SH-SY5Y (cell line): ENCODE results near the gene LUC7L.

Source experiments
- GATA2 ChIP-seq: IDR thresholded peaks from 2 replicates; pipeline ENCODE4 v1.6.1; 2011; ENCODE audit warnings: mild to moderate bottlenecking, low read depth, low read length
- GATA3 ChIP-seq: IDR thresholded peaks from 2 replicates; pipeline ENCODE4 v1.6.1; 2011; ENCODE audit warnings: low read depth, mild to moderate bottlenecking, low read length, moderate library complexity

DNA sequence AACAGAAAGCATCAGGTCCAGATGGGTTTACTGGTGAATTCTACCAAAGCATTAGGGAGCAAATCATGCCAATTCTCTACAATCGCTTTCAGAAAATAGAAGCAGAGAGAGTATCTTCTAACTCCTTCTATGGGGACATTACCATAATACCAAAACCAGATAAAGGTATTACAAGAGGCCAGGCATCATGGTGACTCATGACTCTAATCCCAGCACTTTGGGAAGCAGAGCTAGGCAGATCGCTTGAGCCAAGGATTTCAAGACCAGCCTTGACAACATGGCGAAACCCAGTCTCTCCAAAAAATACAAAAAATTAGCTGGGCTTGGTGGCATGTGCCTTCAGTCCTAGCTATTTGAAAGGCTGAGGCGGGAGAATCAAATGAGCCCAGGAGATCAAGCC lies 26.0 kb downstream of the LUC7L start:
- TF ChIP-seq GATA2 (no peak), GATA3 (no peak)
